HG02759 (cell line): ENCODE data around the gene FBXW11.

Experiments
- ATAC-seq: cut with Tn5 transposase; IDR thresholded peaks from one replicate; pipeline ENCODE4 v1.9.1; 2021; ENCODE audit warnings: mild to moderate bottlenecking, moderate library complexity; ENCODE audit not compliant: unreplicated experiment

FBXW11 gene

GRCh38 chr5:172006321-172007174 lies at the start of gene FBXW11:
TSS of gene FBXW11 (minus strand) at chr5:172006638. CDS start at chr5:172006502, 136 bp downstream.
- ATAC-seq, result peak; percentile 88

- ATAC-seq, result no peak
Measured at GRCh38 chr5:172055996-172056395, 49.6 kb upstream of the FBXW11 start.

GRCh38 chr5:172055421-172055820 lies 49.0 kb upstream of the FBXW11 start:
- ATAC-seq, result no peak

- ATAC-seq, result no peak
Measured at GRCh38 chr5:172054611-172055153, 48.2 kb upstream of the FBXW11 start.

- no peak for ATAC-seq
Measured at GRCh38 chr5:172052450-172053236, 46.2 kb upstream of the FBXW11 start.

- no peak for ATAC-seq
Measured at GRCh38 chr5:172051643-172052339, 45.4 kb upstream of the FBXW11 start.

GRCh38 chr5:172050080-172050479 lies 43.6 kb upstream of the FBXW11 start:
- no peak for ATAC-seq

- ATAC-seq, result no peak
Measured at GRCh38 chr5:172049226-172049796, 42.9 kb upstream of the FBXW11 start.

- no peak for ATAC-seq
Measured at GRCh38 chr5:172048539-172049101, 42.2 kb upstream of the FBXW11 start.

- no peak for ATAC-seq
Measured at GRCh38 chr5:172048170-172048422, 41.7 kb upstream of the FBXW11 start.

GRCh38 chr5:172046593-172046992 lies 40.2 kb upstream of the FBXW11 start:
- ATAC-seq, result no peak

- no peak for ATAC-seq
Measured at GRCh38 chr5:172045315-172045632, 38.8 kb upstream of the FBXW11 start.

GRCh38 chr5:172044631-172045314 lies 38.3 kb upstream of the FBXW11 start:
- no peak for ATAC-seq

GRCh38 chr5:172043865-172044264 lies 37.4 kb upstream of the FBXW11 start:
- no peak for ATAC-seq

GRCh38 chr5:172042183-172042582 lies 35.7 kb upstream of the FBXW11 start:
- no peak for ATAC-seq

GRCh38 chr5:172038167-172038566 lies 31.7 kb upstream of the FBXW11 start:
- ATAC-seq, result no peak

- peak; percentile 85 for ATAC-seq
Measured at GRCh38 chr5:172035049-172035448, 28.6 kb upstream of the FBXW11 start.

GRCh38 chr5:172031894-172032461 lies 25.5 kb upstream of the FBXW11 start:
- ATAC-seq, result no peak

GRCh38 chr5:172029876-172030275 lies 23.4 kb upstream of the FBXW11 start:
- ATAC-seq, result no peak

GRCh38 chr5:172028167-172028566 lies 21.7 kb upstream of the FBXW11 start:
- ATAC-seq, result no peak
